Measurements from ENCODE around the gene SKAP2.

The SKAP2 gene

DNA sequence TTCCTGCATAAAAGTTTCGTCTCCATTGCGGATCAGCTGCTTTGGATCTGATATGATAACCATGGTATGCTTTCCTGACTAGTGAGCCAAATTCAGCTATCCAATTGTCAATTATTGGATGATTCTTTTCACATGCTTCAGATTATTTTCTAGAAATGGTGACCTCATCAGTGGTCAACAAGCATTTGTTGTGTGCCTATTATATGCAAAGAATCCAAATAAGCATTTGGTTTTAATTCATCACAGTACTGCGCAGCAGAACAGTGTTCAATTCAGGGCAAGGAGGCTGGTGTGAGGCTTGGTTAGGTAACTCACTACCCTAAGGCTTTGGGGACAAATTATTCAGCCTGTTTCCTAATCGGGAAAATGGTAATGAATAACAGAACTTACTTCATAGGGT, 200.5 kb downstream of the SKAP2 start:
- no peak for DNase-seq (ENCODE audit: low spot score)

- DNase-seq (ENCODE audit: low spot score) = no peak
These were observed 201.7 kb downstream of the SKAP2 start for GRCh38 chr7:26662646-26663045.

DNA sequence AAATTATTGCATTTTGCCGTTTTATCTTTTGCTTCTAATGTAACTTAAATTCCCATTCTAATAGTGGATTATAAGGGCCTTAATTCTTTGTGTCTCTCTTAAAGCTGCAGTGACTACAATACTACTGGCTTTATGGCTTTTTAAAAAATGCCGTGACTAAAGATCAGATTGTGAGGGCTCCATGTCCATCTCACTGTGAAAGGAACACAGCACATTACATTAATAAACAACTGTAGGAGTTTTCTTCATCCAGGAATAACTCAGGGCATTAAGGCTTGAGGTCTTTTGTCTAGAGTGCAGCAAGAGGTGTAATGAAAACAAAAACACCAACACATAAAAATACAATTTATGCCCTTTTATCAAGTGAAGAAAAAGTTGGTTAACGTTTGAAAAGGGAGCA, 205.3 kb downstream of the SKAP2 start:
- no peak for DNase-seq (ENCODE audit: low spot score)

DNA sequence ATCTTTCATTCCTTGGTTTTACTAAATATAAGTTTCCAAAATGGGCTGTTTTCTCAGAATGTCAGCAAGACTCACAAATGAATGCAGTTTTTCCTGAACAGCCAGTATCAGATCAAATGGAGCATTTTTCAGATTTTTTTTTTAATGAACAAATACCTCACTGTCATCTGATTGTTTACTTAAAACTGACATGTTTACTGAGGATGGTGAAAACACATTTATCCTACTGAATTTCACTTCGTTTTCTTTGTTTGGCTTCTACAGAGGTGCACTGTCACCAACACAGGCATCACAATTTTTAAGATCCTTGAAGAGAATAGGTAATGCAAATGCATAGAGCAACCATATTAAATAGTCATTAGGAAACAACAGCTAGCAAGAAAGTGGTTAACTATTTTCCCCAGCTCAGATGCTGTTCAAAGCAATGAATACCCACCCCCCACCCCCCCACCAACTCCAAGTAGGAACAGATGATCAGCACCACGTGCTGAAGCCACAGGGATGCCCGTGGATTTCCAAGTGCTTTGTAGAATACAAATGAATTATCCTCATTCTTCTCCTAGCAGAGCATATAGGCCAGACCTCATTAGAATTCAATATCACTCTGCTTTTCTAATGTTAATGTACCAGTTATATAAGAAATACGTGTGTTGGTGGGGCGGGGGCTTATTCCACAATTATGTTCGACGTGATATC, 205.9 kb downstream of the SKAP2 start:
- no peak for DNase-seq (ENCODE audit: low spot score)

DNA sequence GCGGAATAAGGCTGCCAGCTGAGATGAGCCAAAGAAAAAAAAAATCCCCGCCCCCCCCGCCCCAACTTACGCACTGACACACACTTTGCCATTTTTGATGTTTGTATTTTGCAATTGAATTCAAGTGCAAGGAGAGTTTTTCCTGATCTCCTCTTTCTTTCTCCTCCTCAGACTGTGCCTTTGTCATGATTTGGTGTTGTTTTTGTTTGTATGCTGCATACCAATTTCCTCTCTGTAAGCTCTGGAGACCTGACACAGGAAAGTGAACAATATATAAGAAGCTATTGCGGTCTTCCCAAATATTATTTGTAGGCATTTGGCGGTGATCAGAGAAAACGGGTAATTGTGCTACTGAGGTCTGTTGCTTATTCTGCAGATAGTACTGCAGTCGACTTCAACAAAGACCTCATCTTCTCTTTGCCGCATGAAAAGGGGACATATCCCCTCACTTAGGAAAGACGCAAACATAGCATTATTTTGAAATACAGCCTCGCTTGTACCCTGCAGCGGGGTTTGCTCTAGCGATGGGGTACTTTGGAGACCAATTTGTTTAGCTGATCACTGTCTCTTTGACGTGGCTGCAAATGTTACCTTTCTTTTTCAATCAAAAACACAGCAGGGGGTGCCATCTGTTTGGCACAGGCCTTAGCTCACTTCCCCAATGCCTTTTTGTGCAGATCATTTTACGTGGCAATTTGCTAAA, 206.6 kb downstream of the SKAP2 start:
- DNase-seq (ENCODE audit: low spot score) = no peak

DNA sequence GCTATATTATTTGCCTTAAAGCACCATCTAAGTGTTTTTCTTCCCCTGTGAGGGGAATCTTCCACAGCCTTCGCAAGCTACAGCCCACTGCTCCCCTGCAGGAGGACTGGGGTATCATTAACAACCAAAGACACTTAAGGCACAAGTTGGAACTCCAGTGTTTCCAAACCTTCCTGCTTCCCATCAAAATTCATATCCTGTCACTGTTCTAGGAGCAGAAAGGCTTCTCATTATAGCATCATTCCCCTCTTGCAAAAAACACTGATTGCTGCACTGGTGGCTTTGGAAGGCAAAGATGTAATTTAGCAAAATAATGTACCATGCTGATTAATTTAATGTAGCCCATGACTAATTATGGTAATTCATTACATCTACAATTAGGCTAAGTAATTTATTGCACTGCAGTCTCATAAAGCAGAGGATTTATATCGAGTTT, 207.2 kb downstream of the SKAP2 start:
- no peak for DNase-seq (ENCODE audit: low spot score)

GRCh38 chr7:26656735-26657134, 207.7 kb downstream of the SKAP2 start:
- DNase-seq (ENCODE audit: low spot score) = no peak

DNA sequence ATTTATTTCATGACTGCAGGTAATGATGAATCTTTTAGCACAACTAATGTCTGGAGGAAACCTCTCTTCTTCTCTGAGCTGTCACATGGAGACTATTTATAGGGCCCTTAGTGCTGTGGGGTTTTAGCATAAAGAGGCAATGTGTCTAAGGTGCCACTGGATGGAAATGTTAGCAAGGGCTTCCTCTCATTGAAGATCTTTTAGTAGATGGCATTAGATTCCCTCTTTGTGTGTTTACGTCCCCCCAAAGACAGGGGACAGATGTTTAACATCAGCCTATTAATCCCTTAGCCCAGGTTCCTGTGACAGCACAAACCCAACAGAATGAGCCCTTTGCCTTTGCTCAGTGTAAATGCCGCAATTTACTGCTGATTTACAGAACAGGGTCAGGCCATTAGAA, 208.6 kb downstream of the SKAP2 start:
- DNase-seq (ENCODE audit: low spot score) = no peak

- no peak for DNase-seq (ENCODE audit: low spot score)
These were observed 210.7 kb downstream of the SKAP2 start for GRCh38 chr7:26653430-26654399.

DNA sequence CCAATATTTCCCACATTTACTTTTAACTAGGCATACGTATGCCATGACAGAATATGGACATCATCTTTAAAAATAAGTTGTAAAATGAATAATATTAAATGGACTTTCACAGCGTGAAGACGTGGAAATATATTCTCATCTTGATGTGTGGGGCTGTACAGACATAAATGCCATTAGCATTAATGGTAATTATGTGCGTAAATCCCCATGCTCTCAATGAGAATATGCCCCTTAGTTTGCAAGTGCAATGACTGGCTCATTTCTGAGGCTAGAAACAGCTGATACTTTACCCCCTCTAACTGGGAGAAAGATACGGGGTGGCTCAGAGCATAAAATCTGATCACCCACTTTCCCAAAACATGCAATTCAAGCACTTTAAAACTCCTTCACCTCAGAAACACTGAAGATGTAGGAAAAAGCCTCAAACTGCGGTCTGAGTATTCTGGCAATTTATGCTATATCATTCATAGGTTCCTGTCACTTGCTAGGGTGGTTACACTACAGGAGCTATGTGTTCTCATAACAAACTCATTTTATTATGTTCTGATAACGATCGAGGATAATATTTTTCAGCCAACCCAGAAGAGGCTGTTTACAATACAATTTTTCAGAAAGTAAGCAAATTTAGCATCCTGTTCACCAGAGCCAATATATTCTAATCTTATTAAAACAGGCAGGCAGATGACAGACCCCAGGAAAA, 211.8 kb downstream of the SKAP2 start:
- DNase-seq (ENCODE audit: low spot score) = no peak

- DNase-seq (ENCODE audit: low spot score) = no peak
These were observed 214.3 kb downstream of the SKAP2 start for GRCh38 chr7:26650103-26650502.

- no peak for DNase-seq (ENCODE audit: low spot score)
These were observed 215.0 kb downstream of the SKAP2 start for GRCh38 chr7:26649388-26649787.

DNA sequence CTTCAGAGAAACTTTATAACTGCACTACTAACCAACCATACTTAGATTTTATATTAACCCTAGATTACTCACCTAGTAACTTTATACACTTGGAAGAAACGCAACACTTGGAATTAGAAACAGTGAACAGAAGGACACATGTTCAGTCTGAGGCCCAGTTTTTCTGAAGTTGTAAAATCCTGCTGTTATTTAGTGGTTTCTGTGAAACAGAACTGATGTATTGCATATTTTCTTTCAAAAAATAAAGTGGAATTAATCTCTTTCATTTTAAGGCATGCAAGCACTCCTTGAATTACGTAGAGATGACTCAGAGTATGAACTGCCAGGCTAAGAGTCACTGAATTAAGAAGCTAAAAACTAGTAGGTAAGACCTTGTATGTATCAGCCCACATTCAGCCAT, 215.8 kb downstream of the SKAP2 start:
- no peak for DNase-seq (ENCODE audit: low spot score)

DNA sequence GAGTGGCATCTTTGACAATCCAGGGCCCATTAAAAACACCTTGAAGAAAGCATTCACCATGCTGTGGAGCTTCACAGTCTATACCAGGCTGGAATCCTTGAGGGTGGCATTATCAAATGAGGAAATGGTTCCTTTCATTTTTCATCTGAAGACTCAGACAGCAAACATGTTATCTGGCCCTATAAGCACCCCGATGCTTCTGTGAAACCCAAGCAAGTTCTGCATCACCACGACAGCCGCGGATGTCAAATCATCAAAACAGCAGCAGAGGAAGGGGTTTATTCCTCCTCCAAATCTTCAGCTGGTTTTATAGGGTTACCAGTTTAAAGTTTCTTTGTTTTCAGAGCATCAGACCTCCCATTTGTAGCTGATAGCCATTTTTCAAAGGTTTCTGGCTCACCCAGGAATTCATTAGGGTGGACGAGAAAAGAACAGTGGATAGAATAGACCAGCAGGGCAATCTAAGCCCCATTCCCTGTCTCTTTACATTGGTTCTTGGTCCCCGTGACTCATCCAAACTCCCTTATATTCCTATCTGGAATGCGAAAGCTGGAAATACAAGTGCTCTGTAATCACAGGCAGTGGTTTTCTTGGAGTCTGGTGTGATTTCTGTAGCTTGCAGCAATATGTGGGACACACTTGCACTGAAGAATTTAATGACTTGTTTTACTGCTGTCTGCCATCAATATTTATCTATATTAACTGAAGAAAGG, 217.9 kb downstream of the SKAP2 start:
- no peak for DNase-seq (ENCODE audit: low spot score)

GRCh38 chr7:26645121-26645520, 219.3 kb downstream of the SKAP2 start:
- DNase-seq (ENCODE audit: low spot score) = no peak

DNA sequence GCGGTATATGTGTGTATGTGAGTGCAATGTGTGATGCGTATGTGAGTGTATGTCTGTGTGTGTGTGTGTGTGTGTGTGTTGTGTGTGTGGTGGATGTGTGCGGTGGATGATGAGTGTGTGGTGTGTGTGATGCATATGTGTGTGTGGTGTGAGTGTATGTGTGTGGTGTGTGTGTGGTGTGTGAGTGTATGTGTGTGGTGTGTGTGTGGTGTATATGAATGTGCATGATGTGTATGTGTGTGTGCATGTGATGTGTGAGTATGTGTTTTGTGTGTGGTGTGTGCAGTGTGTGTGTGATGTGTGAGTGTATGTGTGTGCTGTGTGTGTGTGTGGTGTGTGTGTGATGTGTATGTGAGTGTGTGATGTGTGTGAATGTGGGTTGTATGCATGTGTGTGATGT, 222.0 kb downstream of the SKAP2 start:
- no peak for DNase-seq (ENCODE audit: low spot score)

DNA sequence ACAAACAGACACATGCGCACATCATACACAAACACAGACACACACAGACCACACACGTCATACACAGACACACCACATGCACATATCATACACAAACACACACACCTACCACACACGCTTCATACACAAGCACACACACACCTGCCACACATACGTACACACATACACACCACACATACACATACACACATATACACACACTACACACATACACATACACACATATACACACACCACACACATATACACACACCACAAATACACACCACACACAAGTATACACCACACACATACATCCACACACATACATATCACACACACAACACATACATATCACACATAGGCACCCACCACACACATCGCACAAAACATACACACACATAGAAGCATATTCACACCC, 224.7 kb downstream of the SKAP2 start:
- DNase-seq (ENCODE audit: low spot score) = no peak

DNA sequence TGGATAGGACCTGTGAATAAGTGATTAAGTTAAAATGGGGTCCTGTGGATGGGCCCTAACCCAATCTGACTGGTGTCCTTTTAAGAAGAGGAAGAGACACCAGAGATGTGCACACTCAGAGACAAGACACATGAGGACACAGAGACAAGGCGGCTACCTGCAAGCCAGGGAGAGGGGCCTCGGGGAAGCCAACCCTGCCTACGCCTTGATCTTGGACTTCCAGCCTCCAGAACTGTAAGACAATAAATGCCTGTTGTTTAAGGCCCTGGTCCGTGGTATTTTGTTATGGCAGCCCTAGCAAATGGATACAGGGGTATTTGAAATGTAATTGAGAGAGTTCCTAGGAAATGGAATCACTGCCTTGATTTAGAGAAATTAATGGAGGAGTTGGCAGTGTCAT, 225.3 kb downstream of the SKAP2 start:
- no peak for DNase-seq (ENCODE audit: low spot score)

- DNase-seq (ENCODE audit: low spot score) = no peak
These were observed 226.2 kb downstream of the SKAP2 start for GRCh38 chr7:26638140-26638539.

- no peak for DNase-seq (ENCODE audit: low spot score)
These were observed 226.8 kb downstream of the SKAP2 start for GRCh38 chr7:26637610-26638009.

DNA sequence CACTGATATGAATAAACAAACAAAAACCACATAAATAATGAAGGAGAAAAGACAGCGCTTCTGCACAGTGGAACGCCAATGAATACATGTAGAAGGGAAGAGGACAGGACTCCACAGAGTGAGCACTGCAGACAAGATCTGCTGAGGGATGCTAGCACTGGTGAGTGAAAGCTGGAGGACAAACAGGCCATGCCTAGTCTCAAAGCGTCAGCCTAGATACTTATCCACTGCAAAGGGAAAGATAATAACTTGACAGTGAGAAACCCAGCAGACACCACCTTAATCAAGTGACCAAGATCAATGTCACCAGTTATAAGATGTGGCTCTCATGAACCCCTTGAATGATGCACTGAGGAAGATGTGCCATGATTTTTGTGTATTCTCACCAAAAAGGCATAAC, 227.6 kb downstream of the SKAP2 start:
- DNase-seq (ENCODE audit: low spot score) = no peak
